ENCODE data around the gene PTGIS.
"Not testable (repeated sequence)": the region's sequence is repeated elsewhere in the genome, so short reads cannot be mapped to it uniquely, and the experiment has no call there.

The PTGIS gene

DNA sequence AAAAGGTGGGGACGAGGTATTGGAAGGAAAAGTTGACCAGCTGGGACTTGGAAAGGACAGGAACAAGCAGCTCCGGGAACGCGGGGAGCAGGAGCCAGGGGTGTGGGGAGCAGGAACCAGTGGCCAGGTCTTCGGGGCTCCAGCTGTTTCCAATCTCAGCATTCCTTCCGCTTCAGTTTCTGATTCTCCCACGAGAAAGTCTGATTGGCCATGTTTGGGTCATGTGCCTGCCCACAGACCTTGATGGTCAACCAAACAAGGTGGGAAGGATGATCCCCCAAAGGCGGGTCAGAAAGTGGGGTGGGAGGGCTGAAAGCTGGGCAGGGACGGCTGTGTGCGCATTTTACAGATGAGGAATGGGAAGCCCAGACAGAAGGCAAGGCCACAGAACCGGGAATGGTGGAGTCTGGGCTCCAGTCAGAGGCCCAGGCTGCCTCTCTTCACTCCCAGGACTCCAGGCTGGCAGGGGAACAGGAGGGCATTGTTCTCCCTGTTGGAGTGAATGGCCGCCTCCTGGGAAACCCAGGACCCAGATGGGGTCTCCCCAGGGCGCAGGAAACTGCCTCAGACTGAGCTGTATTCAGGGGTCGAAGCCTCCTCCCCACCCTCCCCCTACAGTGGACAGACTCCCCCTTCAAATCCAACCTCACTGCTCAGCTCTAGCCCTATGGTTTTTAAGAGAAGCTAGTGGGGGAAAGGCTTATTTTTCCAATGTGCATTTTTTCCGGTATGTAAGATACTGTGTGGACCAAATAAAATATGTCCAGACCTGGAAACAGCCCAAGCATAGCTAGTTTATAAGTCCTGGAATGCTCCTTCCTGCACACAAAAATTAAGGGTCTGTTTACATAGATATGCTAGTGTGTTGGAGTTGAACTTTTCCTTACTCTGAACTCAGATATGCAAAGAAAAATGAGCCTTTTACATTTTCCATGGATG, 12.2 kb upstream of the PTGIS start:
- DNase-seq (ENCODE audit: low read depth, low spot score): no peak

DNA sequence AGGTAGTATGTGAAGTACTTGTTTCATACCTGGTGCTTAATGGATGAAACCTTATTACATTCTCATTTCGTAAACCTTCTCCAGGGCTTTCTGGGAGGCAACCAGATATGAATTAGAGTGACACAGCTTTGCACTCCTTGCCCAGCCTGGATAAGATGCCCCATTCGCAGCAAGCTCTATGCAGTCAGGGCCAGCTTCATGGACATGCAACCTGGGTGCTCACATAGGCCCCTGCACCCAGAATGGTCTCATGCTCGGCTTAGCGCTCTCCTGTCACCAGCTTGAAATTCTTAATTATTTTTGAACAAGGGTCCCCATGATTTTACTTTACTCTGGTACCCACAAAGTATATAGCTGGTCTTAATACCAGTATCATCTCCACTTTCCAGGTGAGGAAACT, 11.3 kb upstream of the PTGIS start:
- no peak for DNase-seq (ENCODE audit: low read depth, low spot score)

DNA sequence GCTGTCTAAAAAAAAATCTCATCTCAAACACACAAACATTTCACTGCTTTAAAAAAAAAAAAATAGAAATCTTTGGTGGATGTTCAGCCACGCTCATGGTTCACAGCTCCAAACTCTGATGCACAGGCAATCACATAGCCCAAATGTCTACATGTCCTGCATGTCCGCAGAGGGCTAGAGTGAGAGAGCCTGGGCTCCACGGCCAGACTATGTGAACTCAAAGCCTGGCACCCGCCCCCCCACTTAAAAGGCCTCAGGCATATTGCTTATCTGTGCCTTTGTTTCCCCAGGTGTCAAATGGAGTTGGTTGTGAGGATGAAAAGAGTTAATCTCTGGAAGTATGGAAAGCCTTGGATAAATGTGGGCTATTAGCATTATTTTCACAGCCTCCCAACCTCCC, 10.5 kb upstream of the PTGIS start:
- DNase-seq (ENCODE audit: low read depth, low spot score): no peak

DNA sequence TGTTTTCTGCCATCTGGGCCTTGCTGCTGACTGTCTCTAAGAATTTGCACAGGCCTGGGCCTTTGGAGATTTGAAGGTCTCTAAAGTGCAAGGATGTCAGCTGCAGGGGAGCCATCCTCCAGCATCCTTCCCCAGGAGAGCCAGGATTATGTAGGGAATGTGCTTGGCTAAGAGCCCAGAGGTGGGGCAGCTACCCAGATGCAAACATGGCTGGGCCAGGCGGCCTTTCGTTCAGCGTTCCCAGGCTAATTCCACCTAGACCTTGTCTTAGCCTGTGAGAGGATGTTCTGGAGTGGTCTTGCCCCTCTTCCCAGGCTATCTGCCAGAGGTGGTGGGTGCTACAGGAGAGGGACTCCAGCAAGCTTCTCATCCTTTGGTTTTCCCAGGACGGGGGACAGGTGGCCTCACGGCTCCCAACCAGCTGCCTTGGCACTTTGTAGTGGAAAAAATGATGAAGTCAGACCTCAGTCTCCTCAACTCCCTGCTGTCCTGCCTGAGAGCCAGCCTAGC, 7.7 kb upstream of the PTGIS start:
- no peak for DNase-seq (ENCODE audit: low read depth, low spot score)

DNA sequence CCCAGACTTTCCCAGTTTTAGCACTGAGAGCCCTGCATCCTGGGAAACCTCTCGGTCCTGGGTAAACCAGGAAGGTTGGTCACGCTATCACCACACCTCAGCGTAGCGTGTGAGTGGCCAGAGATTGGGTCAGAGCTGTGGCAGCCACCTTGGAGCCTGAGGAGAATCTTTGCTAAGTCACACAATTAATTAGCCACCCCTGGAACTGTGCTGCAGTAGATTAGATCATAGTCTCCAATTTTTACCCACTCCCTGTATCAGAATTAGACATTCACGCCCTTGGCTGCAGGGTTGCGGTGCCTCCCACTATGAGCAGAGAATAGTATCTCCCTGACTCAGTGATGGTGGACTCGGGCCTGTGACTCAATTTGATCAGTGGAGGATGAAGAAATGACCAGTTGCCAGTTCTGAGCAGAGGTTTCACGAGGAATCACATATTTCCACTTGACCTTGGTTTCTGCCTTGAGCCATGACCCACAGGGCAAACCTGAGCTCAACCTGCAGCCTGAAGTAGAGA, 6.0 kb upstream of the PTGIS start:
- no peak for DNase-seq (ENCODE audit: low read depth, low spot score)

DNA sequence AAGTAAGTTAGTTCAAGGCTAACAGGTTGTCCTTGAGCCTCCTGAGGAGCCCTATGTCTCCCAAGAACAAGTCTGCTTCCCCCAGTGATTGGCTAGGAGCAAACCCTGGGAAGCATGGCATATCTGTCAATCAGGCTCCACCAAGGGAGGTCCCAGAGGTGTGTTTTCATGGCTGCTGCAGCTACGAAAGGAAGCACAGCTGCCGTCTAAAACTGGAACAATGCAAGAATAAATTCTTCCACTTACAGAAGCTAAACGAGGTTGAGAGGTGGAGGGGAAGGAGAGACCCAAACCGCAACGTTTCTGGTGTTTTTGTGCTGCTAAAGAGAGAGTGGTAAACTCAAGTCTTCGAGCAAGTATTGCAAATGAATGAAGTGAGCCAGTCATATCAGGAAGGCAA, 4.9 kb upstream of the PTGIS start:
- DNase-seq (ENCODE audit: low read depth, low spot score): no peak

GRCh38 chr20:49571553-49571835, 3.6 kb upstream of the PTGIS start:
- no peak for DNase-seq (ENCODE audit: low read depth, low spot score)

- DNase-seq (ENCODE audit: low read depth, low spot score): no peak
These were observed 3.1 kb upstream of the PTGIS start for GRCh38 chr20:49570828-49571552.

GRCh38 chr20:49570161-49570827, 2.4 kb upstream of the PTGIS start:
- no peak for DNase-seq (ENCODE audit: low read depth, low spot score)

DNA sequence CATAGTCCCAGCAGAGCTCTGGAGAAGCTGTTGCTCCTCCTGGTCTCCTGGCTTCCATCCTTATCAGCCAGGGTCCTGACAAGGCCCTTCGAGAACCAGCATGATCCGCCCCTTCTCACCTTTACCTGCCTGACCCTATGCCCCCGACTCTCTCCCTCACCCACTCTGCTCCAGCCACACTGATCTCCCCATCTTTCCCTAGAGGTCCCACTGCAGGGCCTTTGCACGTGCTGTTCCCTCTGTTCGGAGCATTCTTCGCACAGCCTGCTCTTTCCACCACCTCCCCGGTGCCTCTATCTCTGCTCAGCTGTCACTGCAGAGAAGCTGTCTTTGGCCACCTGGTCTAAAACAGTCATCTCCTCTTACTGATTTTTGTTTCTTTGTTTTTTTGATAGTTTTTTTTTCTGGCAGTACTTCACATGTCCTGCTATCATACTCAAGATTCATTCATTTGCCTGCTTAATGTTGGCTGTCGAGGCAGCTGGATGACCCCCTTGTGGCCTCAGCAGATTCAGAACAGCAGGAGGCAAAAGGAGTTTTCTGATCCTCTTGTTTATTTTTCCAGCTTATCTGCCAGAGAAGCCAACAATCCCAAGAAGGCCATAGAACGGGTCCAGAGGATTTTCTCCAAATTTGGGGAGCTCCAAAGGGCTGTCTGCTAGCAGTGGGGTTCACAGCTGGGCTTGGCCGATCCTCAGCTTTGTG, 1.6 kb upstream of the PTGIS start:
- DNase-seq (ENCODE audit: low read depth, low spot score): no peak

DNA sequence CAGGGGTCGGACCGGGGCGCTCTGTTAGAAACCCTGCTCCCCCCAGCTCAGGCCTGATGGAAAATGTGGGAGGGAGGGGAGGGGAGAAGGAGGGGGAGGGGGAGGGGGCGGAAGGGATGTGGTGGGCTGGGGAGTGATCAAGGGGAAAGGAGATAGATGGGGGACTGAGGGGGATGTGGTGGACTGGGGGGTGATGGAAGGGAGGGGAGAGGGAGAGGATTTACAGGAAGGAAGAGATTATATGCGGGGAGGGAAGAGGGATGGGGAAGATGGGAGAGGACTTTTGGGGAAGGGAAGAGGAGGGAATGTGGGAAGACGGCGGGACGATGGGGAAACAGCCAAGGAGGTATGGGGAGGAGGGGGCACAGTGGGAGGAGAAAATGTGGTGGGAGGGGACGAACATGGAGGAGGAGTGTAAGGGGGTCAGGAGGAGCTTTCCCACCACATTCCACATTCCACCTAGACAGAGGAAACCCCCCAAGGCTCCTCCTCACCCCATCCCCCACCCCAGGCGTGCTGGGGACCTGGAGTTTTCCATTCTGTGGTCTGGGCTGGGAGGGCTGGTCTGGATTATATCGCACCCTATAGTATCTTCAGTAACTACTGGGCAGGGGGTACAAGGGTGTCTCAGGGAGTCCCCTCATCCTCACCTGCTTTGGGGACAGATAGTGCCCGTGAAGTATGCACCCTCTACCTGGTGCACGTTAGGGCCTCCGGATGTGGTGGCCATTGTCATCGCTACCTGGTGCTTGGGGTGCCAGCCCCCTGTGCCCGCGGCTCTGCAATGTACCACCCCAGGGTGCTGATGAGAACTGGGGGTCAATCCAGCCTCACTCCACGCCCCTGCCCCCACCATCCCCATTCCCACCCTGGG, 578 bp upstream of the PTGIS start:
- no peak for DNase-seq (ENCODE audit: low read depth, low spot score)

DNA sequence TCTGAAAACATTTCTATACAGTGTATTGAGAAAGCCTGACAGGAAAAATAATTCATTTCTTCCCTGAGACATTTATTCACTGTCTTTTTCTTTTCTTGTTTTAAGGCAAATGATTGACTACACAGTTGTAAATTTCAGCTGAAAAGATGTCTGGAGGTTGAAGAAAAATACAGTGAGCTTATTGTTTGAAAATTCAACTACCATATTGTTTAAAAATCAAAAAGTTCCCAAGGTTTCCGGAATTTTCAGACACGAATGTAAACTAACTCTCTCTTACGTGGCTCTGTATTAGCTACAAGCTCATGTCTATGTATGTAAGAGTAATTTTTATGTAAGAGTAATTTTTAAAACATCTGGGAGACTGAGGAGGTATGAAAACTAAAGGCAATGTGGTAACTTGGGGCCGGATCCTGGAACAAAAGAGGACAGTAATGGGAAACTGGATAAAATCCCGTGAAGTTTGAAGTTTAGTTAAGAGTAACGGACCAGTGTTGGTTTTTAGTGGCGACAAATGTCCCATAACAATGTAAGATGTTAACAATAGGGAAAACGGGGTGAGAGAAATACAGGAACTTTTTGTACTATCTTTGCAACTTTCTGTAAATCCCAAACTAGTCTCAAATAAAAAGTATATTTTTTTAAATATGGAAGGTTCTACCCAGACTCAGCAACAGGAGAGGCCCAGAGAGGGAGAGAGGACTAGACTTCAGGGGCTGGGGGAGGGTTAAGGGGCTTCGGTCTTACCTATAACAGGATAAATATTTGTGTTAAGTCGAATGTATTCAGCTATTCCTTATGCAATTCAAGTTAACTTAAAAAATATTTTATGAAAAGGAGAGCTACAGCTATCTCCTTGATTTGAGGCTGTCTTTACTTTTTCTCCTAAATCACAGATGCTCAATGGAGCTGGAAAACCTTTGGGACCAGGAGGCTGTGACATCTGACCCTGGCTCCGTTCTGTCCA, 1.3 kb downstream of the PTGIS start:
- no peak for DNase-seq (ENCODE audit: low read depth, low spot score)

GRCh38 chr20:49564991-49565390, 2.9 kb downstream of the PTGIS start:
- DNase-seq (ENCODE audit: low read depth, low spot score): not testable (repeated sequence)

GRCh38 chr20:49563015-49563980, 4.6 kb downstream of the PTGIS start:
- DNase-seq (ENCODE audit: low read depth, low spot score): no peak

- no peak for DNase-seq (ENCODE audit: low read depth, low spot score)
These were observed 5.5 kb downstream of the PTGIS start for GRCh38 chr20:49562311-49563014.

- DNase-seq (ENCODE audit: low read depth, low spot score): no peak
These were observed 6.1 kb downstream of the PTGIS start for GRCh38 chr20:49561806-49562205.

- DNase-seq (ENCODE audit: low read depth, low spot score): no peak
These were observed 6.7 kb downstream of the PTGIS start for GRCh38 chr20:49561256-49561655.

- no peak for DNase-seq (ENCODE audit: low read depth, low spot score)
These were observed 7.3 kb downstream of the PTGIS start for GRCh38 chr20:49560646-49561045.

Measured in activated CD4-positive, CD25-positive, alpha-beta regulatory T cell treated with anti-CD3 and anti-CD28 coated beads, Interleukin-2, amount 50 U/mL, for 16 hours (primary cell).